Measurements from ENCODE around the gene ERO1B.
"Not testable (repeated sequence)": the region's sequence is repeated elsewhere in the genome, so short reads cannot be mapped to it uniquely, and the experiment has no call there.

Gene ERO1B

DNA sequence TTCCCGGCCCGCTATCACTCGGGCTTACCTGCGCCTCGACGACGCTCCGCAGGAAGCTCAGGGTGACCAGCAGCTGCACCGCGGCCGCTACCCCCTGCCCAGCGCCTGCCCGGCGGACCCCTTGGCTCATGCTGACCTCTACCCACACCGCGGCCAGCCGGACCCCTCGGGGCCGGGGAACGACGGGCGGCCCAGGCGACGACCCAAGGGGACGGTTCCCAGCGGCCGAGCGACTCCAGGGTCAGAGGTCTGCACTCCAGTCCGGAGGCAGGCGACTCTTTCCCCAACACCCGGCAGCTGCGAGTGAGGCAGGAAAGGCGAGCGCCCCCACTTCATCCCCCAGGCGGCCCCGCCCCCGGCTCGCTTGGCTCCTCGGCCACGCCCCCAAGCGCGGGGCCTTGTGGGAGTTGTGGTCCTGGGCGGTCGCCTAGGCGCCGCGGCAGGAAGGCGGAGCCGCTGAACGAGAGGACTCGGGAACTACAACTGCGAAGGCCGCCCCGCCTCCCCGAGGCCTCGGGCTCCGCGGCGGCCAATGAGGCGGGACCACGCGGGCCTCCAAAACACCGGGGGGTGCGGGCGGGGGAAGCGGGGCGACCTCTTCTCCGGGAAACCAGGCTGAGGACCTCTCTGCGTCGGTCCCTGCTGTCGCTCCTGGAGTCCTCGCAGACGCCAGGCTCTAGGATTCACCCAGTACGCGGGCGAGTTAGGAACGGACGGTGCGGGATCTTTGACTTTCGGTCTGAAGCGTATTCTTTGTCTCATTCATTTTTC, at the start of gene ERO1B:
Gene ERO1B, minus strand, starts transcription at position 305 of the 771 bp plus-strand sequence. Its CDS starts 175 bp downstream, at position 130.
- Mint-ChIP-seq H3K27ac (peak within 1 kb of the TSS; percentile 75), H3K4me1 (peaks cover 48% of the 10 kb centered on the region), H3K27me3 (no peaks in the 10 kb centered on the region), H3K36me3 (ENCODE audit: low read depth) (no peaks in the 10 kb centered on the region), H3K9me3 (no peaks in the 10 kb centered on the region), H3K4me3 (peak within 1 kb of the TSS; percentile 88)
- ATAC-seq (peak; percentile 96), DNase-seq (peak; percentile 97)

DNA sequence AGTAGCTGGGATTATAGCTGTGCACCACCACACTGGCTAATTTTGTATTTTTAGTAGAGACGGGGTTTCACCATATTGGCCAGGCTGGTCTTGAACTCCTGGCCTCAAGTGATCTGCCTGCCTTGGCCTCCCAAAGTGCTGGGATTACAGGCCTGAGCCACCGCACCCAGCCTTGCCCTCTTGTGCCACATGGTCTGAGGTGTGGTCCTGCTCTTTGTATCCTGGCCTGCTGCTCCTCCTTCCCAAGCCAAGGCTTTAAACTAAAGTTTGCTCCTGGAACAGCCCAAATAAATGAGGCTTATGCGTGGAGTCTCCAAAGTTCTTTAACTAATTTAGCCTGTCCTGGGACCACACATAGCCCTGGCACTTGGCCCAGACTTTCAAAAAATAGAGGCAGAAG, 49.7 kb upstream of the ERO1B start:
- not testable (repeated sequence) for H3K27me3 Mint-ChIP-seq; H3K4me3 Mint-ChIP-seq; H3K9me3 Mint-ChIP-seq; H3K27ac Mint-ChIP-seq; ATAC-seq; H3K36me3 Mint-ChIP-seq (ENCODE audit: low read depth); H3K4me1 Mint-ChIP-seq; DNase-seq

DNA sequence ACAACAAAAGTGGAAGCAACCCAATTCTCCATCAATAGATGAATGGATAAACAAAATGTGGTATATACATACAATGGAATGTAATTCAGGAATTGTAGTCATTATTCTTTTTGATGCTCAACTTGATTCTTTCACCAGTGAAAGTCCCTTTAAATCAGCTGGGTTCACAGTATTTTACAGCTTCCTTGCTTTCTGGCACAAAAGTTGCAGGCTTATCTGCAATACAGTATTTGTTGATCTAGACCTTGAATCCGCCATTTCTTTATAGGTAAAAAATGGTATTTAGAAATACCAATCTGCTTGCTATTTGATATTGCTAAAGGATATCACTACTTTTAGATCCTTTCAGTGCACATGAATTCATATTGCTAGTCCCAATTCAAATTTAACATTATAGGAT, 44.7 kb upstream of the ERO1B start:
- ATAC-seq (no peak), DNase-seq (no peak)
- Mint-ChIP-seq H3K27me3 (peaks cover 8% of the 10 kb centered on the region), H3K27ac (no peak overlapping the region), H3K9me3 (peaks cover 24% of the 10 kb centered on the region), H3K4me1 (no peaks in the 10 kb centered on the region), H3K36me3 (ENCODE audit: low read depth) (peaks cover 5% of the 10 kb centered on the region), H3K4me3 (no peak overlapping the region)

- Mint-ChIP-seq H3K9me3 (peaks cover 31% of the 10 kb centered on the region), H3K27me3 (peaks cover 11% of the 10 kb centered on the region), H3K4me1 (no peaks in the 10 kb centered on the region), H3K4me3 (no peak overlapping the region), H3K36me3 (ENCODE audit: low read depth) (peaks cover 5% of the 10 kb centered on the region), H3K27ac (no peak overlapping the region)
- no peak for DNase-seq
- no peak for ATAC-seq
Observed at GRCh38 chr1:236325567-236325966, 43.8 kb upstream of the ERO1B start.

DNA sequence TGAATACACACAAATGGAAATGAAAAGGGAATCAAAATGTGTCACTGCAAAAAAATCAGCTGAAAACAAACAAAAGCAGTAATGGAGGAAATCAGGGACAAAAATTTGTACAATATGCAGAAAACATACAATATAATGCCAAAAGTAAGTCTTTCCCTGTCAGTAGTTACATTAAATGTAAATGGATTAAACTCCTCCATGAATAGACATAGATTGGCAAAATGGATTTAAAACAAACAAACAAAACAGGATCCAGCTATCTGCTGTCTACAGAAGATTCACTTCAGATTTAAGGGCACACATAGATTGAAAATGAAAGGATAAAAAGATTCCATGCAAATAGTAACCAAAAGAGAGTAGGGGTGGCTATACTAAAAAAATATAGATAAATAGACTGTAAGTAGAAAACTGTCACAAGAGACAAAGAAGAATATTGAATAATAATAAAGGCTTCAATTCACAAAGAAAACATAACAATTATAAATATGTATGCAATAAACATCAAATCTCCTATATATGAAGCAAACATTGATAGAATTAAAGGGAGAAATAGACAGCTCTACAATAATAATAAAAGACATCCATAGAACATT, 42.2 kb upstream of the ERO1B start:
- Mint-ChIP-seq H3K4me3 (no peak overlapping the region), H3K27ac (no peak overlapping the region), H3K36me3 (ENCODE audit: low read depth) (peaks cover 5% of the 10 kb centered on the region), H3K27me3 (peaks cover 11% of the 10 kb centered on the region), H3K4me1 (no peaks in the 10 kb centered on the region), H3K9me3 (peaks cover 31% of the 10 kb centered on the region)
- DNase-seq (no peak), ATAC-seq (no peak)

DNA sequence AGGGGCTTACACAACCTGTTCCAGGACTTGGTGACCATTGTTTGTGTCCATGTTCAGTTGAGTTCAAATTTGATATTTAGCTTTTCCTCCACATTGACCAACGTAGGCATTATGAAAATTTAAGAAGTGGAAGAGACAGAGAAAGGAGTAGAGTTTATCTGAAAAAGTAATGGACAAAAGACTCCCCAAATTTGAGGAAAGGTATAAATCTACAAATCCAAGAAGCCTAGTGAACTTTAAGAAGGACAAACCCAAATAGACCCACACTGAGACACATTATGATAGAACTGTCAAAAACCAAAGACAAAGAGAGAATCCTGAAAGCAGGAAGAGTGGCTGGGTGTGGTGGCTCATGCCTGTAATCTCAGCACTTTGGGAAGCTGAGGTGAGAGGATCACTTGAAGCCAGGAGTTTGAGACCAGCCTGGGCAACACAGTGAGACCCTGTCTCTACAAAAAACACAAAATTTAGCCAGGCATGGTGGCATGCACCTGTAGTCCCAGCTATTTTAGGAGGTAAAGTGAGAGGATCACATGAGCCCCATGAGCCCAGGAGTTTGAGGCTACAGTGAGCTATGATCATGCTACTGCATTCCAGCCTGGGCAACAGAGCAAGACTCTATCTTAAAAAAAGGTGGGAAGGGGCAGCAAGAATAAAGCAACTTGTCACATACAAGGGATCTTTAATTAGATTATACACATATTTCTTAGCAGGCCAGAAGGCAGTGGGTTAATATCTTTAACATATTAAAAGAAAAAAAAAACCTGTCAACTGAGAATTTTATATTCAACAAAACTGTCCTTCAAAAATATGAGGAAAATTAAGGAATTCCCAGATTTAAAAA, 41.0 kb upstream of the ERO1B start:
- no peak for ATAC-seq
- peaks cover 31% of the 10 kb centered on the region for H3K9me3 Mint-ChIP-seq
- H3K4me1 Mint-ChIP-seq = no peaks in the 10 kb centered on the region
- H3K27me3 Mint-ChIP-seq = peaks cover 9% of the 10 kb centered on the region
- no peak overlapping the region for H3K27ac Mint-ChIP-seq
- H3K4me3 Mint-ChIP-seq = no peak overlapping the region
- peaks cover 5% of the 10 kb centered on the region for H3K36me3 Mint-ChIP-seq (ENCODE audit: low read depth)
- no peak for DNase-seq

DNA sequence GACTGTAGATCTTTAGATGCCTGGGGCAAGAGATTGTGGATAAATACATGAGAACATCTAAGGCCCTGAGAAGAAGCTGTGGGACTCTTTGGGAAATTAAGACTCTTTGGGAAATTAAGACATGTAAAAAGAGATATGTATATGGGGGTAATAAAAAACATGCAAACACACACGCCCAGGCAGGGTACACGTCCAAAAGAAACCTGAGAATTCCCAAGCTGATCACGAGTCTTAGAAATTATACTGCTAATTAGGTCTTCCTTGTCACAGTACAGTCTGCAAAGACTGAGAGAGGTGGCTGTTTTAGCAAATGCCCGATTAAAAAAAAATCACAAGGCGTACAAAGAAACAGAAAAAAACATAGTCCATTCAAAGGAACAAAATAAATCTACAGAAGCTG, 39.3 kb upstream of the ERO1B start:
- H3K27ac Mint-ChIP-seq = no peak overlapping the region
- no peak for ATAC-seq

DNA sequence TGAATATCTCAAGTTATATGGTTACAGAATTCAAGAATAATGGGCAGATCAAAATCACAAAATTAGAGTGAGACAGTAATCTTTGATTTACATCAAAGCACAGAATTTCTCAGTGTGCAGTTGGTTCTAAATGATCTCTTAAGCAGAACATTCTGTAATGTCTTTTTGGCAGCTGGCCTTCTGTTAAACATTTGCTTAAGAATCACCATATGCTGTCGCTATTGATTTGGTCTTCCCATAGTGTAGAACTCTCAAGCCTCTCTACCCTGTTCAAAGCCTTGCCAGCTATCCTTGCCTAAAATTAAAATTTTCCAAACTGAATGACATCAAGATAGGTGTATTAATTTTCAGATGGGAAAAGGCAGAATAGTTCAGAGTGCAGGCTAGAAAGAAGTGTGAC, 38.9 kb upstream of the ERO1B start:
- no peak overlapping the region for H3K27ac Mint-ChIP-seq
- H3K36me3 Mint-ChIP-seq (ENCODE audit: low read depth) = peaks cover 5% of the 10 kb centered on the region
- H3K9me3 Mint-ChIP-seq = peaks cover 31% of the 10 kb centered on the region
- H3K4me3 Mint-ChIP-seq = no peak overlapping the region
- ATAC-seq = no peak
- H3K27me3 Mint-ChIP-seq = peaks cover 9% of the 10 kb centered on the region
- DNase-seq = no peak
- H3K4me1 Mint-ChIP-seq = no peaks in the 10 kb centered on the region

More for the DNA sequence above, 39.3 kb upstream of the ERO1B start:
- H3K4me1 Mint-ChIP-seq = no peaks in the 10 kb centered on the region
- DNase-seq = no peak
- no peak overlapping the region for H3K4me3 Mint-ChIP-seq
- H3K36me3 Mint-ChIP-seq (ENCODE audit: low read depth) = peaks cover 5% of the 10 kb centered on the region
- peaks cover 9% of the 10 kb centered on the region for H3K27me3 Mint-ChIP-seq
- H3K9me3 Mint-ChIP-seq = peaks cover 31% of the 10 kb centered on the region

DNA sequence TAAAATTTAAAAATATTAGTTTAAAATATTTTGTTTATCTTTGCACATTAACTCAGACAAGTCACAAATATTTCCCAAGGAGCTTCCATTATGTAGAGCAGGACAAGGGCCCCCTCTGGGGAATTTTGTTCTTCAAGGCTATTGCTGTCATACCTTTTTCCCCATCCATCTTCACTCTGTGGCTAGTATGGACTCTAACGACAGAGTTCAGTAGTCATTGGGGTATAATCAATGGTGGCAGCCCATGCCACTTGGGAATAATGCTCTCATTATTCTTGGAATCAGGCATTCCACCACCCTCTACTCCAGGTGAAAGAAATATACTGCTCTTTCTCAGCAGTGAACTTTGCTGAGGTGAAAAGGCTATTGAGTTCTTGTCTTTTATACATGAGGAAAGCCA, 38.5 kb upstream of the ERO1B start:
- ATAC-seq = no peak
- DNase-seq = no peak
- no peaks in the 10 kb centered on the region for H3K4me1 Mint-ChIP-seq
- H3K9me3 Mint-ChIP-seq = peaks cover 31% of the 10 kb centered on the region
- H3K27ac Mint-ChIP-seq = no peak overlapping the region
- H3K27me3 Mint-ChIP-seq = peaks cover 9% of the 10 kb centered on the region
- H3K4me3 Mint-ChIP-seq = no peak overlapping the region
- peaks cover 5% of the 10 kb centered on the region for H3K36me3 Mint-ChIP-seq (ENCODE audit: low read depth)

DNA sequence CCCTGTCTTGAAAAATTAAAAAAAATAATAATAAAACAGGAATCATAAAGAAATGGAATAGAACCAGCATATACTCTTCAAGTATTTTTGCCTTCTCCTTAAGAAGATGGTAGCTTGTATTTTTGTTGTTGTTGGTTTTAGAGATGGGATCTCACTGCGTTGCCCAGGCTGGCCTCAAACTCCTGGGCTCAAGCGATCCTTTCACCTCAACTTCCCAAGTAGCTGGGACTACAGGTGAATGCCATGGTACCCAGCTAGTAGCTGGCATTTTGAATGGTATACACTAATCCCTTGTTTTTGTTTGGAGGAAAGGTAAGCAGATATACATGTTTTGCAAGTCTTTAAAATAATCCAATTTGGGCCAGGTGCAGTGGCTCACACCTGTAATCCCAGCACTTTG, 34.7 kb upstream of the ERO1B start:
- no peak for ATAC-seq
- H3K4me3 Mint-ChIP-seq = no peak overlapping the region
- H3K27ac Mint-ChIP-seq = no peak overlapping the region
- H3K27me3 Mint-ChIP-seq = peaks cover 3% of the 10 kb centered on the region
- no peaks in the 10 kb centered on the region for H3K4me1 Mint-ChIP-seq
- no peak for DNase-seq
- H3K36me3 Mint-ChIP-seq (ENCODE audit: low read depth) = no peaks in the 10 kb centered on the region
- peaks cover 6% of the 10 kb centered on the region for H3K9me3 Mint-ChIP-seq

- Mint-ChIP-seq H3K27ac (no peak overlapping the region), H3K4me1 (no peaks in the 10 kb centered on the region), H3K4me3 (no peak overlapping the region), H3K27me3 (no peaks in the 10 kb centered on the region), H3K9me3 (no peaks in the 10 kb centered on the region), H3K36me3 (ENCODE audit: low read depth) (no peaks in the 10 kb centered on the region)
- ATAC-seq (no peak), DNase-seq (no peak)
Observed at GRCh38 chr1:236315518-236315917, 33.8 kb upstream of the ERO1B start.

DNA sequence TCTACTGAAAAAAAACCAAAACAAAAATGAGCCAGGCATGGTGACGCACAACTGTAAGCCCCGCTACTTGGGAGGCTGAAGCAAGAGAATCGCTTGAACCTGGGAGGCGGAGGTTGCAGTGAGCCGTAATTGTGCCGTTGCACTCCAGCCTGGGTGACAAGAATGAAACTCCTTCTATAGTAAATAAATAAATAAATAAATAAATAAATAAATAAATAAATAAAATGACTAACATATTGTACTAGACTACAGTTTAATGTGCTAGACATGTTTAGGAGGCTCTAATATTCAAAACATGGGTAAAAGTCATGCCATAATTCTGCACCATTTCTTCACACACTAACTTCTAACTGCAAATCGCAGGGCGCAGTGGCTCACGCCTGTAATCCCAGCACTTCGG, 33.3 kb upstream of the ERO1B start:
- no peaks in the 10 kb centered on the region for H3K4me1 Mint-ChIP-seq
- no peaks in the 10 kb centered on the region for H3K36me3 Mint-ChIP-seq (ENCODE audit: low read depth)
- ATAC-seq (no peak), DNase-seq (no peak)
- H3K4me3 Mint-ChIP-seq = no peak overlapping the region
- no peak overlapping the region for H3K27ac Mint-ChIP-seq
- H3K27me3 Mint-ChIP-seq = no peaks in the 10 kb centered on the region
- no peaks in the 10 kb centered on the region for H3K9me3 Mint-ChIP-seq

DNA sequence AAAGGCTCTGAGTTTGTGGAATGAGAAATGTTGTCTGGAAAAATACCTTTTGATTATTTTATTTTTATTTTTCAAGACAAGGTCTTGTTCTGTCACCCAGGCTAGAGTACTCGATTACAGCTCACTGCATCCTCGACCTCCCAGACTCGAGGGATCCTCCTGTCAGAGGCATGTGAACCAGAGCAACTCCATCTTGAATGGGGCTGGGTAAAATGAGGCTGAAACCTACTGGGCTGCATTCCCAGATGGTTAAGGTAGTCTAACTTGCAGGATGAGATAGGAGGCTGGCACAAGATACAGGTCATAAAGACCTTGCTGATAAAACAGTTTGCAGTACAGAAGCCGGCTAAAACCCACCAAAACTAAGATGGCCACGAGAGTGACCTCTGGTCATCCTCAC, 32.3 kb upstream of the ERO1B start:
- not testable (repeated sequence) for H3K36me3 Mint-ChIP-seq (ENCODE audit: low read depth); H3K27me3 Mint-ChIP-seq; H3K4me1 Mint-ChIP-seq; H3K9me3 Mint-ChIP-seq; H3K27ac Mint-ChIP-seq; DNase-seq; ATAC-seq; H3K4me3 Mint-ChIP-seq

DNA sequence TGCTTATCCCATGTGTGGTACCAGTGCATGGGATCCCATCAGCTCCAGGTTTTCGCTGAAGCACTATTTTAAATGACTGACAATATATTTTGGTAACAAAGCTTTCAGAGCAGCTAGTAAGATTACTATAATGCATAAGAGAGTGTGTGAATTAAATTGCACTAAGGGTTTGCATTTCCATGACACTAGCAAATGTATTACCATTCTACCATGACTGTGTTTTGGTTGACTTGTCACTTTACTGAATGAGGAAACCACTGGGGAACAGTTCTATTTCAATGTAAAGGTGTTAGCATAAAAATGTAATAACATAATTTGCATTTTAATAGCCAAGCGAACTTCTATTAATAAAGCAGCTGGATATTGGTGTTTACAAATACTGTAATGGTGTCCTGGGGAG, 31.7 kb upstream of the ERO1B start:
- no peaks in the 10 kb centered on the region for H3K9me3 Mint-ChIP-seq
- H3K4me1 Mint-ChIP-seq = no peaks in the 10 kb centered on the region
- H3K27ac Mint-ChIP-seq = no peak overlapping the region
- DNase-seq (no peak), ATAC-seq (no peak)
- H3K27me3 Mint-ChIP-seq = no peaks in the 10 kb centered on the region
- H3K4me3 Mint-ChIP-seq = no peak overlapping the region
- no peaks in the 10 kb centered on the region for H3K36me3 Mint-ChIP-seq (ENCODE audit: low read depth)

- ATAC-seq (no peak), DNase-seq (no peak)
- Mint-ChIP-seq H3K27me3 (no peaks in the 10 kb centered on the region), H3K36me3 (ENCODE audit: low read depth) (no peaks in the 10 kb centered on the region), H3K4me1 (no peaks in the 10 kb centered on the region), H3K27ac (no peak overlapping the region), H3K4me3 (no peak overlapping the region), H3K9me3 (no peaks in the 10 kb centered on the region)
Observed at GRCh38 chr1:236311040-236311439, 29.3 kb upstream of the ERO1B start.

All from activated naive CD8-positive, alpha-beta T cell treated with anti-CD3 and anti-CD28 coated beads, Interleukin-2, amount 50 U/mL, for 24 hours (primary cell).